ENCODE data around the gene NDUFA12.

NDUFA12 gene

GRCh38 chr12:94929780-94930179, 73.7 kb downstream of the NDUFA12 start:
- no peak for DNase-seq (ENCODE audit: low read depth)
- TF ChIP-seq CTCF (IDR thresholded peaks at IDR 0.05; ENCODE audit: insufficient read depth, low read depth, low read length, missing control alignments): no peak
- H3K4me3 ChIP-seq (ENCODE audit: low read length): no peak overlapping the region

- no peak for TF ChIP-seq CTCF (IDR thresholded peaks at IDR 0.05; ENCODE audit: insufficient read depth, low read depth, low read length, missing control alignments)
- DNase-seq (ENCODE audit: low read depth): no peak
- no peak overlapping the region for H3K4me3 ChIP-seq (ENCODE audit: low read length)
These were observed 77.8 kb downstream of the NDUFA12 start for GRCh38 chr12:94925729-94926128.

GRCh38 chr12:94925206-94925605, 78.3 kb downstream of the NDUFA12 start:
- DNase-seq (ENCODE audit: low read depth): no peak
- no peak for TF ChIP-seq CTCF (IDR thresholded peaks at IDR 0.05; ENCODE audit: insufficient read depth, low read depth, low read length, missing control alignments)
- no peak overlapping the region for H3K4me3 ChIP-seq (ENCODE audit: low read length)

GRCh38 chr12:94922561-94922960, 80.9 kb downstream of the NDUFA12 start:
- DNase-seq (ENCODE audit: low read depth): no peak
- TF ChIP-seq CTCF (IDR thresholded peaks at IDR 0.05; ENCODE audit: insufficient read depth, low read depth, low read length, missing control alignments): no peak
- no peak overlapping the region for H3K4me3 ChIP-seq (ENCODE audit: low read length)
